ENCODE results near the gene TXLNG. TPM values are rescaled to one million over a fixed set of nuclear protein-coding genes. Genes with fewer than 3 reads are reported as not detected.

TXLNG gene
- total and polyA plus RNA-seq, 2 of the 13 experiments (the other 11 are each of a cell fraction or from before 2014, with no cell fraction given), result 13.1 to 15.5 TPM

DNA sequence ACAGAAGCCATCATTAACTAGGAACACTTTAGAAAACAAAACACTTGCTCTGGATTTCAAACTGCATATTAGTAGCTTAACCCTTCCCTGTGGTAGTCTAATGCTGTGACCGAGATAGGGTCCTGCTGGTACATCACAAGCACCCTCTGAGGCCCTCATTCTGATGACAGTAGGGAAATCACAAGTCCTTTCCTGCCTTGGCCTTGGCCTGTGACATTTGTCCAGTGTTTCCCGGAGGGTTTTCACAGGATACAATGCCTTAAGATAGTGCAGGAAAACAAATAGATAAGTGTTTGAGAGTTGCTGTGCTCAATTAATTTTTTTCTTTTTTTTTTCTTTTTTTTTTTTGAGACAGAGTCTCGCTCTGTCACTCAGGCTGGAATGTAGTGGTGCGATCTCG, 37.8 kb upstream of the TXLNG start:
- FAIRE-seq, result no peak
- ATAC-seq, result no peak
- in situ Hi-C loops (cut with HindIII; ENCODE audit: extremely low pct_ligation_motif_present, low pct_unique_long_range_greater_than_20kb) (no loop called here), intact Hi-C loops (cut with micrococcal nuclease; ENCODE audit: unreplicated experiment) (no loop called here)
- BruUV-seq (replicated peaks), result no TSS peak
- no peak overlapping the region for H3K4me3 ChIP-seq (replicated peaks in 1 of 3; ENCODE audit: insufficient read depth in 1 of 3, low read depth in 2 of 3, low read length in 3 of 3)
- H3K79me2 ChIP-seq (ENCODE audit: insufficient read depth, low read length), result no peaks in the 10 kb centered on the region
- peaks cover 5% of the 10 kb centered on the region; the same call in 1 of the 2 replicates for H4K20me1 ChIP-seq (ENCODE audit: insufficient read depth, low read length)
- H3K4me1 ChIP-seq (ENCODE audit: insufficient read depth, low read length), result peaks cover 18% of the 10 kb centered on the region
- no peaks in the 10 kb centered on the region for H3K9me3 ChIP-seq (ENCODE audit: low read length)
- no peak overlapping the region for H2AFZ ChIP-seq (ENCODE audit: low read length)
- H3K36me3 ChIP-seq (replicated peaks in 1 of 2; ENCODE audit: control insufficient read depth in 1 of 2, insufficient read depth in 2 of 2, low read length in 2 of 2), result peaks cover 1 to 12% of the 10 kb centered on the region in 2 experiments; a peak in 3 of 5 replicates
- no peak for DNase-seq (ENCODE audit: low spot score)
- no peak overlapping the region for H3K27ac ChIP-seq (ENCODE audit: extremely low read length, insufficient read depth, low read length)
- ChIA-PET CTCF (ENCODE audit: low intra/inter-chr PET ratio, low total read pairs) (no interaction called here), POLR2A (no interaction called here)
- 94% methylated on average over 4 of the region's 5 CpGs for WGBS (ENCODE audit: low lambda C conversion rate)
- no peak overlapping the region for H3K4me2 ChIP-seq (ENCODE audit: low read depth, low read length)
- no peak overlapping the region for H3K9ac ChIP-seq (ENCODE audit: insufficient read depth, low read depth, low read length)
- TF ChIP-seq ATF1 (CRISPR knock-in tag; IDR thresholded peaks at IDR 0.05) (no peak), ARID2 (CRISPR knock-in tag; IDR thresholded peaks at IDR 0.05; ENCODE audit: borderline replicate concordance) (no peak)
- H3K27me3 ChIP-seq (ENCODE audit: control insufficient read depth in 1 of 2, insufficient read depth in 2 of 2, low read length in 2 of 2), result no peaks in the 10 kb centered on the region

DNA sequence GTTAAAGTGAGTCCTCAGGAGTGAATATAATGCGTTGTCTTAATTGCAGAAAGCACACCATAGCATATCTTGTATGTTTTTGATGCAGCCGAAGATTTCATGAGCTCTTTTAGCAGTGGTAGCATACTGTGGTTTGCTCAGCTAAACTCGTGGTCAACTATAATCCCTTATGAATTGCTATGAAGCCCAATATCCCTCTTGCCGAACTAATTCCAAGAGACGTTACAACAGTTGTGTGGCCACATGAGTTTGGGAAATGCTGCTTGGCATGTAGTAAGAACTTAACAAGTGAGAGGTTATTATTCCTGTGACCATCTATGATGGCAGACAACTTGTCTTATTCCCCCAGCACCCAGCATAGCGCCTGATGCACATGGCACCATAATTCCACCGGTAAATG, 36.1 kb upstream of the TXLNG start:
- Histone ChIP-seq H3K27ac (ENCODE audit: extremely low read length, insufficient read depth, low read length) (no peak overlapping the region), H3K27me3 (ENCODE audit: control insufficient read depth in 1 of 2, insufficient read depth in 2 of 2, low read length in 2 of 2) (no peaks in the 10 kb centered on the region), H3K4me2 (ENCODE audit: low read depth, low read length) (no peak overlapping the region), H4K20me1 (ENCODE audit: insufficient read depth, low read length) (peaks cover 2% of the 10 kb centered on the region; the same call in 1 of the 2 replicates), H3K4me1 (ENCODE audit: insufficient read depth, low read length) (peaks cover 7% of the 10 kb centered on the region), H2AFZ (ENCODE audit: low read length) (no peak overlapping the region), H3K4me3 (replicated peaks in 1 of 3; ENCODE audit: insufficient read depth in 1 of 3, low read depth in 2 of 3, low read length in 3 of 3) (no peak overlapping the region), H3K9me3 (ENCODE audit: low read length) (no peaks in the 10 kb centered on the region), H3K9ac (ENCODE audit: insufficient read depth, low read depth, low read length) (no peak overlapping the region), H3K79me2 (ENCODE audit: insufficient read depth, low read length) (no peaks in the 10 kb centered on the region), H3K36me3 (replicated peaks in 1 of 2; ENCODE audit: control insufficient read depth in 1 of 2, insufficient read depth in 2 of 2, low read length in 2 of 2) (peaks cover 2 to 11% of the 10 kb centered on the region in 2 experiments; a peak in 1 of 5 replicates)
- FAIRE-seq (no peak), ATAC-seq (no peak), DNase-seq (ENCODE audit: low spot score) (no peak)
- ChIA-PET CTCF (ENCODE audit: low intra/inter-chr PET ratio, low total read pairs) (no interaction called here), POLR2A (no interaction called here)
- in situ Hi-C loops (cut with HindIII; ENCODE audit: extremely low pct_ligation_motif_present, low pct_unique_long_range_greater_than_20kb) (no loop called here), intact Hi-C loops (cut with micrococcal nuclease; ENCODE audit: unreplicated experiment) (no loop called here)
- WGBS (ENCODE audit: low lambda C conversion rate), result 94% methylated on average over 3 of the region's 7 CpGs
- no TSS peak for BruUV-seq (replicated peaks)
- TF ChIP-seq ZNF572 (CRISPR knock-in tag; IDR thresholded peaks at IDR 0.05) (no peak), ZC3H4 (CRISPR knock-in tag; IDR thresholded peaks at IDR 0.05; ENCODE audit: borderline replicate concordance) (no peak), YY1 (IDR thresholded peaks at IDR 0.05; ENCODE audit: insufficient read depth, insufficient replicate concordance, low read depth, low read length) (no peak), ZNF850 (CRISPR knock-in tag; conservative IDR thresholded peaks at IDR 0.05) (no peak), KLF9 (CRISPR knock-in tag; IDR thresholded peaks at IDR 0.05; ENCODE audit: low read depth) (no peak)
- TF ChIP-seq, protein P1, sequence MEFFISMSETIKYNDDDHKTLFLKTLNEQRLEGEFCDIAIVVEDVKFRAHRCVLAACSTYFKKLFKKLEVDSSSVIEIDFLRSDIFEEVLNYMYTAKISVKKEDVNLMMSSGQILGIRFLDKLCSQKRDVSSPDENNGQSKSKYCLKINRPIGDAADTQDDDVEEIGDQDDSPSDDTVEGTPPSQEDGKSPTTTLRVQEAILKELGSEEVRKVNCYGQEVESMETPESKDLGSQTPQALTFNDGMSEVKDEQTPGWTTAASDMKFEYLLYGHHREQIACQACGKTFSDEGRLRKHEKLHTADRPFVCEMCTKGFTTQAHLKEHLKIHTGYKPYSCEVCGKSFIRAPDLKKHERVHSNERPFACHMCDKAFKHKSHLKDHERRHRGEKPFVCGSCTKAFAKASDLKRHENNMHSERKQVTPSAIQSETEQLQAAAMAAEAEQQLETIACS (CRISPR knock-in tag; IDR thresholded peaks at IDR 0.05), result no peak
- TF ChIP-seq, protein P2, sequence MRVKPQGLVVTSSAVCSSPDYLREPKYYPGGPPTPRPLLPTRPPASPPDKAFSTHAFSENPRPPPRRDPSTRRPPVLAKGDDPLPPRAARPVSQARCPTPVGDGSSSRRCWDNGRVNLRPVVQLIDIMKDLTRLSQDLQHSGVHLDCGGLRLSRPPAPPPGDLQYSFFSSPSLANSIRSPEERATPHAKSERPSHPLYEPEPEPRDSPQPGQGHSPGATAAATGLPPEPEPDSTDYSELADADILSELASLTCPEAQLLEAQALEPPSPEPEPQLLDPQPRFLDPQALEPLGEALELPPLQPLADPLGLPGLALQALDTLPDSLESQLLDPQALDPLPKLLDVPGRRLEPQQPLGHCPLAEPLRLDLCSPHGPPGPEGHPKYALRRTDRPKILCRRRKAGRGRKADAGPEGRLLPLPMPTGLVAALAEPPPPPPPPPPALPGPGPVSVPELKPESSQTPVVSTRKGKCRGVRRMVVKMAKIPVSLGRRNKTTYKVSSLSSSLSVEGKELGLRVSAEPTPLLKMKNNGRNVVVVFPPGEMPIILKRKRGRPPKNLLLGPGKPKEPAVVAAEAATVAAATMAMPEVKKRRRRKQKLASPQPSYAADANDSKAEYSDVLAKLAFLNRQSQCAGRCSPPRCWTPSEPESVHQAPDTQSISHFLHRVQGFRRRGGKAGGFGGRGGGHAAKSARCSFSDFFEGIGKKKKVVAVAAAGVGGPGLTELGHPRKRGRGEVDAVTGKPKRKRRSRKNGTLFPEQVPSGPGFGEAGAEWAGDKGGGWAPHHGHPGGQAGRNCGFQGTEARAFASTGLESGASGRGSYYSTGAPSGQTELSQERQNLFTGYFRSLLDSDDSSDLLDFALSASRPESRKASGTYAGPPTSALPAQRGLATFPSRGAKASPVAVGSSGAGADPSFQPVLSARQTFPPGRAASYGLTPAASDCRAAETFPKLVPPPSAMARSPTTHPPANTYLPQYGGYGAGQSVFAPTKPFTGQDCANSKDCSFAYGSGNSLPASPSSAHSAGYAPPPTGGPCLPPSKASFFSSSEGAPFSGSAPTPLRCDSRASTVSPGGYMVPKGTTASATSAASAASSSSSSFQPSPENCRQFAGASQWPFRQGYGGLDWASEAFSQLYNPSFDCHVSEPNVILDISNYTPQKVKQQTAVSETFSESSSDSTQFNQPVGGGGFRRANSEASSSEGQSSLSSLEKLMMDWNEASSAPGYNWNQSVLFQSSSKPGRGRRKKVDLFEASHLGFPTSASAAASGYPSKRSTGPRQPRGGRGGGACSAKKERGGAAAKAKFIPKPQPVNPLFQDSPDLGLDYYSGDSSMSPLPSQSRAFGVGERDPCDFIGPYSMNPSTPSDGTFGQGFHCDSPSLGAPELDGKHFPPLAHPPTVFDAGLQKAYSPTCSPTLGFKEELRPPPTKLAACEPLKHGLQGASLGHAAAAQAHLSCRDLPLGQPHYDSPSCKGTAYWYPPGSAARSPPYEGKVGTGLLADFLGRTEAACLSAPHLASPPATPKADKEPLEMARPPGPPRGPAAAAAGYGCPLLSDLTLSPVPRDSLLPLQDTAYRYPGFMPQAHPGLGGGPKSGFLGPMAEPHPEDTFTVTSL (CRISPR knock-in tag; IDR thresholded peaks at IDR 0.05; ENCODE audit: borderline replicate concordance), result no peak
